H1 (cell line): ENCODE measurements around the gene C16orf87. TPM values are rescaled to one million over a fixed set of nuclear protein-coding genes. Genes with fewer than 3 reads are reported as not detected.

ENCODE experiments used
- ASH2L ChIP-seq: fragments of 200-600, 300-600 bp; sonication (generic); IDR thresholded peaks from one replicate; pipeline ENCODE4 v1.7.1; 2017; ENCODE audit warnings: low read length
- CBX5 ChIP-seq: fragments of 300-800, 300-1000 bp; sonication (generic); IDR thresholded peaks from 2 replicates; pipeline ENCODE4 v1.7.1; 2016; ENCODE audit warnings: antibody characterized with exemption, low read length, low read depth
- RAD21 ChIP-seq, 2 experiments: IDR thresholded peaks in 1 of 2; conservative IDR thresholded peaks in 1 of 2; 2 replicates each; pipeline ENCODE4 v1.6.1; 2011; ENCODE audit warnings: low read depth in 2 of 2, low read length in 2 of 2, improper control_type of control experiment in 1 of 2, inconsistent platforms in 1 of 2, mild to moderate bottlenecking in 1 of 2, moderate library complexity in 1 of 2
- polyA plus RNA-seq, 7 experiments: library from polyadenylated mRNA; depleted of rRNA in 3 of 7; stranded (reverse) in 5 of 7; unstranded in 2 of 7; fragments of >200 nt in 5 of 7; fragments of 200-250 nt in 2 of 7; gene quantifications; 1 replicate in 5 of 7; 2 replicates in 1 of 7; 4 replicates in 1 of 7; pipeline versions ENCODE4 v1.2.1 to v1.2.3, GENCODE V29; 2011 to 2013; ENCODE audit warnings: missing spikeins in 2 of 7, mixed read lengths in 2 of 7
- total RNA-seq: library from RNA; stranded (reverse); fragmentation: NEBNext Ultra II Directional; extraction: Animal tissue kit (Norgen Biotek cat#: 25700); gene quantifications from 2 replicates; pipeline ENCODE4 v1.2.1, GENCODE V29; 2021

Gene C16orf87
- total and polyA plus RNA-seq, 2 of the 8 experiments (the other 6 are each of a cell fraction or from before 2014, with no cell fraction given) = 4.8 to 21.8 TPM

DNA sequence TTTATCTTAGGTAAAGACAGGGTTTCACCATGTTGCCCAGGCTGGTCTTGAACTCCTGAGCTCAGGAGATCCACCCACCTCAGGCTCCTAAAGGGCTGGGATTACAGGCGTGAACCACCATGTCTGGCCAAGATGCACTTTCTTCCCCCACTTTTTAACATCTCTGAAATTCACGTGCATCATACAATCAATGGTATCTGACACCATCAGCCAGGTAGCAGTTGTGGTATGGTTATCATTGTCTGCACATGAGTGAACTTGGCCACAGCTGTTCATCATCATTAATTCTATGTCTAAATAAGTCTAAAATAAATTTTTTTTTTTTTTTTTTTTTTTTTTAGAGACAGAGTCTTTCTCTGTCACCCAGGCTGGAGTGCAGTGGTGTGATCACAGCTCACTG, 48.7 kb downstream of the C16orf87 start (continued):
- TF ChIP-seq RAD21 (IDR thresholded peaks at IDR 0.05 in 1 of 2, conservative IDR thresholded peaks at IDR 0.05 in 1 of 2; ENCODE audit: low read depth in 2 of 2, low read length in 2 of 2) (no peak), ASH2L (no peak), CBX5 (no peak)
